Neural cell (in vitro differentiated cells): Measurements from ENCODE around the gene ATG3.
A peak's percentile ranks its signal among the peaks of the same experiment; 100 is the strongest.

Experiments used
- CTCF ChIP-seq: fragments of 450-650 bp; IDR thresholded peaks from 2 replicates; pipeline ENCODE4 v1.5.1; 2014; ENCODE audit warnings: antibody characterized with exemption, mild to moderate bottlenecking, moderate library complexity; ENCODE audit not compliant: poor library complexity, severe bottlenecking
- EP300 ChIP-seq: fragments of 450-650 bp; conservative IDR thresholded peaks from 2 replicates; pipeline ENCODE4 v1.6.1; 2014; ENCODE audit warnings: antibody characterized with exemption, mild to moderate bottlenecking, moderate library complexity; ENCODE audit not compliant: poor library complexity, severe bottlenecking
- POLR2AphosphoS5 ChIP-seq: IDR thresholded peaks from 2 replicates; pipeline ENCODE4 v1.6.1; 2012
- SMC3 ChIP-seq: fragments of 450-650 bp; conservative IDR thresholded peaks from 2 replicates; pipeline ENCODE4 v1.6.1; 2014; ENCODE audit warnings: antibody characterized with exemption, mild to moderate bottlenecking, moderate library complexity; ENCODE audit not compliant: poor library complexity
- TAF1 ChIP-seq: IDR thresholded peaks from 2 replicates; pipeline ENCODE4 v1.6.1; 2012; ENCODE audit warnings: low read depth

- no peak for TF ChIP-seq CTCF
- peak; percentile 100 for TF ChIP-seq EP300
- no peak for TF ChIP-seq TAF1
- peak; percentile 100 for TF ChIP-seq POLR2AphosphoS5
- TF ChIP-seq SMC3 = no peak
Observed at GRCh38 chr3:112594856-112595255, 33.1 kb upstream of the ATG3 start.
